Mucosa of rectum (tissue), 2 donors: ENCODE results near the gene ATAD3B.
"Not testable (repeated sequence)": the region's sequence is repeated elsewhere in the genome, so short reads cannot be mapped to it uniquely, and the experiment has no call there.

Experiments used
- H3K27ac ChIP-seq, 2 donors: one replicate each; pipeline ENCODE4 v1.7.0; 2013; ENCODE audit warnings: inconsistent platforms in 2 of 2, low read depth in 2 of 2, low read length in 2 of 2
- H3K27me3 ChIP-seq, 2 donors: one replicate each; pipeline ENCODE4 v1.7.0; 2013; ENCODE audit warnings: low read length in 2 of 2; ENCODE audit not compliant: control insufficient read depth in 2 of 2, insufficient read depth in 2 of 2
- H3K36me3 ChIP-seq, 2 donors: one replicate each; pipeline ENCODE4 v1.7.0; 2013; ENCODE audit warnings: low read length in 2 of 2; ENCODE audit not compliant: control insufficient read depth in 2 of 2, insufficient read depth in 2 of 2
- H3K4me1 ChIP-seq, 2 donors: one replicate each; pipeline ENCODE4 v1.7.0; 2013; ENCODE audit warnings: low read length in 2 of 2, mild to moderate bottlenecking in 1 of 2; ENCODE audit not compliant: control insufficient read depth in 2 of 2, insufficient read depth in 2 of 2
- H3K4me3 ChIP-seq, 2 donors: one replicate each; pipeline ENCODE4 v1.7.0; 2013; ENCODE audit warnings: low read length in 2 of 2
- H3K9ac ChIP-seq, 2 donors: one replicate each; pipeline ENCODE4 v1.7.0; 2013; ENCODE audit warnings: low read length in 2 of 2, low read depth in 1 of 2, mild to moderate bottlenecking in 1 of 2
- H3K9me3 ChIP-seq, 2 donors: one replicate each; pipeline ENCODE4 v1.7.0; 2013; ENCODE audit warnings: low read length in 2 of 2; ENCODE audit not compliant: control insufficient read depth in 2 of 2
- donor health status: healthy.
- donor health status: Normal muscosa, but diverticular disease.

The ATAD3B gene

GRCh38 chr1:1451696-1452364, 19.7 kb upstream of the ATAD3B start:
- no peak overlapping the region for H3K4me3 ChIP-seq
- no peaks in the 10 kb centered on the region for H3K9me3 ChIP-seq
- no peaks in the 10 kb centered on the region for H3K36me3 ChIP-seq
- no peaks in the 10 kb centered on the region for H3K4me1 ChIP-seq
- H3K27me3 ChIP-seq = no peaks in the 10 kb centered on the region
- no peak overlapping the region for H3K9ac ChIP-seq
- H3K27ac ChIP-seq = no peak overlapping the region

DNA sequence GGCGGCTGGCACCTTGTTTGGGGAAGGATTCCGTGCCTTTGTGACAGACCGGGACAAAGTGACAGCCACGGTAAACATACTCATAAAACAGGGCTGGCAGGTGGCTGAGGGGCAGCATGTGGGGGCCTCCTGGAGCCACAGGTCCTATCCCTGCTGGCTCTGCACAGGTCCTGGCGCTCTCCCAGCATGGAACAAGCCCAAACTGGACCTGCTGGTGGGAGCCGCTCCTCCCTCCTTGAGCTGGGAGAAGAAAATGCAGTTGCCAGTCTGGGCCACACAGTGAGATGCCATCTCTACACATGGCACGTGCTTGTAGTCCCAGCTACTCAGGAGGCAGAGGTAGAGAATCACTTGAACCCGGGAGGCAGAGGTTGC, 19.2 kb upstream of the ATAD3B start:
- H3K4me3 ChIP-seq, H3K27ac ChIP-seq: not testable (repeated sequence)

DNA sequence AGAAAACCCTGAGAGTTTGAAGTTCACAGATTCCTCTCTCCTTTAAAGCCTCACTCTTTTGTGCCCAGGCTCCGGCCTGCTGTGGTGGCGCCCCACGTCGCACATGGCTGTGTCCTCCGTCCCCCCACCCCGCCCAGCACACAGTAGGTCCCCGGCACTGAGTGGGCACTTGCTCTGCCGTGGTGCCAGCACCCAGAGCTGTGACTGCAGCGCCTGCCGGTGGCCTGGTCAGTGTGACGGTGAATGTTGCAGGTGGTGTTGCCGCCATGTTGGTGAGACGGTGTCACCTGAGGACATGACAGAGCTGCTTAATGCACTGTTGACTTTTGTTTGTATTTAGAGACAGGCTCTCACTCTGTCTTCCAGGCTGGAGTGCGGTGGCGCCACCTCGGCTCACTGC, 18.7 kb upstream of the ATAD3B start:
- H3K4me1 ChIP-seq = no peaks in the 10 kb centered on the region
- no peak overlapping the region for H3K9ac ChIP-seq
- no peaks in the 10 kb centered on the region for H3K9me3 ChIP-seq
- no peak overlapping the region for H3K4me3 ChIP-seq
- no peak overlapping the region for H3K27ac ChIP-seq
- H3K36me3 ChIP-seq = no peaks in the 10 kb centered on the region
- H3K27me3 ChIP-seq = no peaks in the 10 kb centered on the region

More for the DNA sequence above, 19.2 kb upstream of the ATAD3B start:
- H3K27me3 ChIP-seq, H3K4me1 ChIP-seq, H3K9ac ChIP-seq, H3K36me3 ChIP-seq, H3K9me3 ChIP-seq: not testable (repeated sequence)

- not testable (repeated sequence) for H3K9me3 ChIP-seq, H3K27me3 ChIP-seq, H3K4me1 ChIP-seq, H3K27ac ChIP-seq, H3K36me3 ChIP-seq, H3K9ac ChIP-seq, H3K4me3 ChIP-seq
Observed at GRCh38 chr1:1454286-1455056, 17.1 kb upstream of the ATAD3B start.

DNA sequence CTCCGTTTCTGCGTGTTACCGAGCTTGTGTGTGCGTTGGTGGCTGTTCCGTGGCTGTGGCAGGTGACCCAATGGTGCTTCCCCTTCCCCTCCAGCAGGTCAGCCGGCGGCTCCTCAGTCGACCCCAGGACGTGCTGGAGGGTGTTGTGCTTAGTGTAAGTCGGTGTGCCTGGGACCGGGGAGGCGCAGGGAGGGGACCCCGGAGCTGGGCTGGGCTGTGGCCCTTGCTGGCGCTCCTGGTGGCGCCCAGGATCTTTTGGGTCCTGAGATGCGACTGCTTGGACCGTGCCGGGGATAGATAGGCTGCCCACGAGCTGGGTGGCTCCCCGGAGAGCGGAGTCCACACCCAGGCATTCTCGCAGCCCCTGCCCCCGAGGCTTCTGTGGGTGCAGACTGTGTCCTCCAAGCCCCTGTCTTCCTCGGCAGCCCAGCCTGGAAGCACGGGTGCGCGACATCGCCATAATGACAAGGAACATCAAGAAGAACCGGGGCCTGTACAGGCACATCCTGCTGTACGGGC, 16.1 kb upstream of the ATAD3B start:
- Histone ChIP-seq H3K36me3 (no peaks in the 10 kb centered on the region), H3K27me3 (no peaks in the 10 kb centered on the region), H3K4me1 (no peaks in the 10 kb centered on the region), H3K27ac (no peak overlapping the region), H3K4me3 (no peak overlapping the region), H3K9me3 (no peaks in the 10 kb centered on the region), H3K9ac (no peak overlapping the region)

DNA sequence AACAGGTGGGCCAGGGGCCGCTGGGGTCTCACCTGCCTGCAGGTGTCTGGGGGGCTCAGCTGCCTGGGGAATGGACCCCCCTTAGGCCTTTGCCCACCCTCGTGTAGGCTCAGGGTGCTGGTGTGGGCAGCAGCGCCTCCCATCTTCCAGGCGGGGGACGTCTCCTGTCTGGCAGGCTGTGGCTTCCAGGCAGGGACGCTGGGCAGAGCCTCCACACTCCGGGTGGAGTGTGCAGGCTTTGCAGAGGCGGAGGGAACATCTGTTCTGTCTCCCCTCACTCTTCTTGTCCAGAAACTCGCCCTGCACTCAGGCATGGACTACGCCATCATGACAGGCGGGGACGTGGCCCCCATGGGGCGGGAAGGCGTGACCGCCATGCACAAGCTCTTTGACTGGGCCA, 15.6 kb upstream of the ATAD3B start:
- not testable (repeated sequence) for H3K4me3 ChIP-seq, H3K9me3 ChIP-seq, H3K4me1 ChIP-seq, H3K9ac ChIP-seq, H3K27me3 ChIP-seq, H3K36me3 ChIP-seq, H3K27ac ChIP-seq

GRCh38 chr1:1456683-1457255, 14.8 kb upstream of the ATAD3B start:
- H3K9ac ChIP-seq, H3K4me3 ChIP-seq, H3K27ac ChIP-seq, H3K27me3 ChIP-seq, H3K9me3 ChIP-seq, H3K36me3 ChIP-seq, H3K4me1 ChIP-seq: not testable (repeated sequence)

GRCh38 chr1:1459156-1459555, 12.4 kb upstream of the ATAD3B start:
- H3K4me1 ChIP-seq, H3K4me3 ChIP-seq, H3K27me3 ChIP-seq, H3K36me3 ChIP-seq, H3K9me3 ChIP-seq, H3K27ac ChIP-seq, H3K9ac ChIP-seq: not testable (repeated sequence)

GRCh38 chr1:1459711-1460110, 11.9 kb upstream of the ATAD3B start:
- not testable (repeated sequence) for H3K4me1 ChIP-seq, H3K4me3 ChIP-seq, H3K27me3 ChIP-seq, H3K9ac ChIP-seq, H3K36me3 ChIP-seq, H3K9me3 ChIP-seq, H3K27ac ChIP-seq

DNA sequence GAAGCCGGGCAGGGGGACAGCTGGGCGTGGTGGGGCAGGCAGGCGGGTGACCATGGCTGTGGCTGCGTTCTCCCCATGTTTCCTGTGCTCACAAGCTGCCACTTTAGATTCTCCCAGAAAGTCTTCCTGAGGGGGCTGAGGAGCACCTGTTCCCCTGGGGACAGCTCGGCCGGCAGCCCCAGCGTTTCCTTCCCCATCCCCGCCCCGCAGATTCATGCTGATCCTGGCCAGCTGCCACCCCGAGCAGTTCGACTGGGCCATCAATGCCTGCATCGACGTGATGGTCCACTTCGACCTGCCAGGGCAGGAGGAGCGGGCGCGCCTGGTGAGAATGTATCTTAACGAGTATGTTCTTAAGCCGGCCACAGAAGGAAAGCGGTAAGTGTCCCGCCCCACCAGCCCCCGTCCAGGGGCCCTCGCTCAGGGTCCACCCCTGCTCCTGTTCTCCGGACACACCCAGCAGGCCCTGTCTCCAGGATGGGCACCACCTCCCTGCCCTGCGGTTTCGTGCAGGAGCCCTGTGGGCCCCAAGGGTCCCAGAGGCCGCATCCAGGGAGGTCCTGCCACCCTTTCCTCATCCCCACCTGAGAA, 10.9 kb upstream of the ATAD3B start:
- H3K27me3 ChIP-seq = no peaks in the 10 kb centered on the region
- H3K9me3 ChIP-seq = no peaks in the 10 kb centered on the region
- H3K4me1 ChIP-seq = no peaks in the 10 kb centered on the region
- H3K36me3 ChIP-seq = no peaks in the 10 kb centered on the region
- H3K4me3 ChIP-seq = no peak overlapping the region
- H3K9ac ChIP-seq = no peak overlapping the region
- H3K27ac ChIP-seq = no peak overlapping the region
